Cardiac fibroblast (primary cell): ENCODE results near the gene NINJ2.

ENCODE experiments used
- DNase-seq, 2 donors: peaks; one replicate each; pipeline versions ENCODE4 v3.0.0 to v3.0.0-alpha.2; 2010; ENCODE audit warnings: low read depth in 2 of 2
- H3K4me3 ChIP-seq, 2 donors: replicated peaks in 1 of 2; 1 replicate in 1 of 2; 2 replicates in 1 of 2; pipeline ENCODE4 v1.5.1; 2011; ENCODE audit warnings: low read depth in 2 of 2, low read length in 2 of 2, mild to moderate bottlenecking in 2 of 2, moderate library complexity in 1 of 2
- CTCF ChIP-seq: IDR thresholded peaks from one replicate; pipeline ENCODE4 v1.5.1; 2011; ENCODE audit warnings: low read depth, mild to moderate bottlenecking, low read length, inconsistent platforms

NINJ2 gene

GRCh38 chr12:532908-533565 lies 130.2 kb downstream of the NINJ2 start:
- no peak for TF ChIP-seq CTCF
- H3K4me3 ChIP-seq: no peak overlapping the region
- DNase-seq: peak in 1 of 2 donors; percentile 75

GRCh38 chr12:531951-532585 lies 131.2 kb downstream of the NINJ2 start:
- TF ChIP-seq CTCF: no peak
- peak in 1 of 2 donors; percentile 14 for DNase-seq

GRCh38 chr12:530821-531220 lies 132.4 kb downstream of the NINJ2 start:
- H3K4me3 ChIP-seq: no peak overlapping the region
- TF ChIP-seq CTCF: no peak
- DNase-seq: no peak

More at GRCh38 chr12:531951-532585, 131.2 kb downstream of the NINJ2 start:
- H3K4me3 ChIP-seq: no peak overlapping the region

GRCh38 chr12:530308-530707 lies 132.9 kb downstream of the NINJ2 start:
- no peak for TF ChIP-seq CTCF
- no peak overlapping the region for H3K4me3 ChIP-seq
- DNase-seq: no peak

- TF ChIP-seq CTCF: no peak
- DNase-seq: no peak
Observed at GRCh38 chr12:527729-528128, 135.5 kb downstream of the NINJ2 start.

GRCh38 chr12:527241-527640 lies 136.0 kb downstream of the NINJ2 start:
- no peak for TF ChIP-seq CTCF
- no peak overlapping the region for H3K4me3 ChIP-seq
- DNase-seq: no peak

More at GRCh38 chr12:527729-528128, 135.5 kb downstream of the NINJ2 start:
- H3K4me3 ChIP-seq: no peak overlapping the region
